K562 (cell line): ENCODE results near the gene CTSF. TPM values are rescaled to one million over a fixed set of nuclear protein-coding genes. Genes with fewer than 3 reads are reported as not detected.

Experiments used
- CBFB ChIP-seq: sonication (generic); formaldehyde crosslinking; IDR thresholded peaks from 2 replicates; pipeline ENCODE4 v1.4.0; 2020; ENCODE audit warnings: mild to moderate bottlenecking, missing genetic modification reagents
- CBX3 ChIP-seq, 2 experiments: IDR thresholded peaks; 1 replicate in 1 of 2; 2 replicates in 1 of 2; pipeline ENCODE4 v1.6.1; 2012; ENCODE audit warnings: inconsistent platforms in 2 of 2, low read length in 2 of 2, borderline replicate concordance in 1 of 2, control low read depth in 1 of 2
- GTF2E2 ChIP-seq: fragments of 200-800 bp; sonication (Bioruptor generic); IDR thresholded peaks from 2 replicates; pipeline ENCODE4 v1.6.1; 2016; ENCODE audit warnings: missing genetic modification characterization, missing compliant biosample characterization
- MNT ChIP-seq, 2 experiments: fragments of 450-650 bp; conservative IDR thresholded peaks; 2 replicates each; pipeline ENCODE4 v1.6.1; 2017; ENCODE audit warnings: mild to moderate bottlenecking in 2 of 2, moderate library complexity in 2 of 2
- MTF1 ChIP-seq: fragments of 250-450 bp; sonication (Bioruptor Pico); IDR thresholded peaks from 2 replicates; pipeline ENCODE4 v1.9.0; 2021; ENCODE audit warnings: moderate library complexity, mild to moderate bottlenecking, inconsistent platforms, borderline replicate concordance
- SMARCB1 ChIP-seq: IDR thresholded peaks from 2 replicates; pipeline ENCODE4 v1.6.1; 2011; ENCODE audit warnings: improper control_type of control experiment, low read depth; ENCODE audit not compliant: insufficient read length
- STAG1 ChIP-seq: sonication (generic); formaldehyde crosslinking; IDR thresholded peaks from 2 replicates; pipeline ENCODE4 v1.5.0; 2020; ENCODE audit warnings: missing genetic modification reagents, borderline replicate concordance
- ZNF134 ChIP-seq: fragments of 250-450 bp; sonication (Bioruptor Pico); conservative IDR thresholded peaks from 2 replicates; pipeline ENCODE4 v1.4.0; 2020
- ZNF232 ChIP-seq: sonication (generic); formaldehyde crosslinking; IDR thresholded peaks from 2 replicates; pipeline ENCODE4 v1.8.0; 2022; ENCODE audit warnings: mild to moderate bottlenecking, missing genetic modification reagents
- ZNF384 ChIP-seq: IDR thresholded peaks from 2 replicates; pipeline ENCODE4 v1.6.1; 2012; ENCODE audit warnings: low read depth, low read length, improper control_type of control experiment
- ZNF511 ChIP-seq: sonication (generic); formaldehyde crosslinking; IDR thresholded peaks from 2 replicates; pipeline ENCODE4 v1.8.0; 2022; ENCODE audit warnings: mild to moderate bottlenecking, missing genetic modification reagents
- polyA plus RNA-seq, 8 experiments: library from polyadenylated mRNA; depleted of rRNA in 4 of 8; stranded (reverse) in 5 of 8; unstranded in 3 of 8; fragments of >200 nt; fragmentation: Nextera tagmentation in 2 of 8; fragmentation: Illumina TruSeq in 1 of 8; extraction: Ambion mirVana in 2 of 8; extraction: Trizol in 1 of 8; gene quantifications; 2 replicates each; pipeline versions ENCODE4 v1.2.1 to v1.2.3, GENCODE V29; 2011 to 2014; ENCODE audit warnings: inconsistent platforms in 1 of 8, missing spikeins in 1 of 8
- total RNA-seq, 7 experiments: library from RNA; depleted of rRNA in 6 of 7; stranded (reverse); fragments of >200 nt in 6 of 7; fragmentation: Illumina TruSeq in 2 of 7; extraction: Trizol in 2 of 7; gene quantifications; 2 replicates each; pipeline versions ENCODE4 v1.2.1 to v1.2.3, GENCODE V29; 2011 to 2021; ENCODE audit warnings: low replicate concordance in 1 of 7
- TF ChIP-seq, protein P1 (sequence below): fragments of 450-650 bp; formaldehyde crosslinking; IDR thresholded peaks from 2 replicates; pipeline ENCODE4 v1.4.0; 2020; ENCODE audit warnings: mild to moderate bottlenecking, moderate library complexity
- TF ChIP-seq, protein P2 (sequence below): fragments of 200-800 bp; sonication (Bioruptor generic); IDR thresholded peaks from 2 replicates; pipeline ENCODE4 v1.6.1; 2016; ENCODE audit warnings: missing genetic modification characterization, missing compliant biosample characterization
- TF ChIP-seq, protein P3 (sequence below): fragments of 150-350 bp; IDR thresholded peaks from 2 replicates; pipeline ENCODE4 v1.6.1; 2014; ENCODE audit warnings: low read depth, mild to moderate bottlenecking, low read length, borderline replicate concordance

Gene CTSF
- total and polyA plus RNA-seq, 9 of the 15 experiments (the other 6 are each of a cell fraction or from before 2014, with no cell fraction given): 0.41 to 10.5 (median 3.8) TPM

DNA sequence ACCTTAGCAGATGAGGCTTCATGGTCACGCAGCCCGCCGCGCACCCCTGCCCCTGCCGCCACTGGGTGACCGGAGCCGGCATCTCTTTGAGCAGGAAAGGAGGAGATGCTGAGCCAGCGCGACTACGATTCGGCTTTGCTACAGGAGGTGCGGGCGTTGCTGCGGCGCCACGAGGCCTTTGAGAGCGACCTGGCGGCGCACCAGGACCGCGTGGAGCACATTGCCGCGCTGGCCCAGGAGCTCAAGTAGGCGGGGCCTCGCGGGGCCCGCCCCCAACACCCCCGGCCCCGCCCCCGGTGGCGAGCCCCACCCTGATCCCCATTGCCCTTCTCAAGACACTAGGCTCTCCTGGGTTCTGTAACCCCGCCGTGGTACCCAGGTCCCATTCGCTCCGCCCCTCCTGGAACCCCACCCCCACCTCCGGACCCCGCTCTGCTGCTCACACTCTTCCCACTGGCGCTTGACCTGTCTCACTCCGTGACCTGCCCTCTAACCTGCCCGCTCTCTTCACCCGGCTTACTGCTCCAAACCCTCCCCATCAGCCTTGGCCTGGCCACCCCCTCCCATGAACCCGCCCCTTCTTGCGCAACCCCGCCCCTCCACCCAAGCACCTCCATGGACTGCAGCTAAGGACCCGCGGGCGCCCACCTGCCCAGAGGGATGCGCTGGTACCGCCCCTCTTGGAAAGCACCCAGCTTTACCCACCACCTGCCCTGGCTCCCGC is 9.1 kb downstream of the CTSF start (continued):
- TF ChIP-seq, protein P1, sequence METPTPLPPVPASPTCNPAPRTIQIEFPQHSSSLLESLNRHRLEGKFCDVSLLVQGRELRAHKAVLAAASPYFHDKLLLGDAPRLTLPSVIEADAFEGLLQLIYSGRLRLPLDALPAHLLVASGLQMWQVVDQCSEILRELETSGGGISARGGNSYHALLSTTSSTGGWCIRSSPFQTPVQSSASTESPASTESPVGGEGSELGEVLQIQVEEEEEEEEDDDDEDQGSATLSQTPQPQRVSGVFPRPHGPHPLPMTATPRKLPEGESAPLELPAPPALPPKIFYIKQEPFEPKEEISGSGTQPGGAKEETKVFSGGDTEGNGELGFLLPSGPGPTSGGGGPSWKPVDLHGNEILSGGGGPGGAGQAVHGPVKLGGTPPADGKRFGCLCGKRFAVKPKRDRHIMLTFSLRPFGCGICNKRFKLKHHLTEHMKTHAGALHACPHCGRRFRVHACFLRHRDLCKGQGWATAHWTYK: no peak
- TF ChIP-seq SMARCB1 (no peak), ZNF134 (CRISPR knock-in tag) (no peak), MNT (conservative IDR thresholded peaks at IDR 0.05) (peak in 1 of 2 experiments; percentile 58; a peak in 1 of 4 replicates), MTF1 (CRISPR knock-in tag) (no peak), ZNF384 (no peak), ZNF511 (CRISPR knock-in tag) (peak; percentile 74; the same call in 1 of the 2 replicates), ZNF232 (peak; percentile 82; the same call in 1 of the 2 replicates), STAG1 (CRISPR knock-in tag) (0 out of 2 replicates have a peak, but pooled peaks have one; percentile 25), GTF2E2 (tag) (no peak), CBX3 (IDR thresholded peaks at IDR 0.05; ENCODE audit: borderline replicate concordance in 1 of 2, low read length in 2 of 2) (peak in 1 of 2 experiments; percentile 87; a peak in 2 of 3 replicates), CBFB (CRISPR knock-in tag) (peak; percentile 82; the same call in 1 of the 2 replicates)
- TF ChIP-seq, protein P2, sequence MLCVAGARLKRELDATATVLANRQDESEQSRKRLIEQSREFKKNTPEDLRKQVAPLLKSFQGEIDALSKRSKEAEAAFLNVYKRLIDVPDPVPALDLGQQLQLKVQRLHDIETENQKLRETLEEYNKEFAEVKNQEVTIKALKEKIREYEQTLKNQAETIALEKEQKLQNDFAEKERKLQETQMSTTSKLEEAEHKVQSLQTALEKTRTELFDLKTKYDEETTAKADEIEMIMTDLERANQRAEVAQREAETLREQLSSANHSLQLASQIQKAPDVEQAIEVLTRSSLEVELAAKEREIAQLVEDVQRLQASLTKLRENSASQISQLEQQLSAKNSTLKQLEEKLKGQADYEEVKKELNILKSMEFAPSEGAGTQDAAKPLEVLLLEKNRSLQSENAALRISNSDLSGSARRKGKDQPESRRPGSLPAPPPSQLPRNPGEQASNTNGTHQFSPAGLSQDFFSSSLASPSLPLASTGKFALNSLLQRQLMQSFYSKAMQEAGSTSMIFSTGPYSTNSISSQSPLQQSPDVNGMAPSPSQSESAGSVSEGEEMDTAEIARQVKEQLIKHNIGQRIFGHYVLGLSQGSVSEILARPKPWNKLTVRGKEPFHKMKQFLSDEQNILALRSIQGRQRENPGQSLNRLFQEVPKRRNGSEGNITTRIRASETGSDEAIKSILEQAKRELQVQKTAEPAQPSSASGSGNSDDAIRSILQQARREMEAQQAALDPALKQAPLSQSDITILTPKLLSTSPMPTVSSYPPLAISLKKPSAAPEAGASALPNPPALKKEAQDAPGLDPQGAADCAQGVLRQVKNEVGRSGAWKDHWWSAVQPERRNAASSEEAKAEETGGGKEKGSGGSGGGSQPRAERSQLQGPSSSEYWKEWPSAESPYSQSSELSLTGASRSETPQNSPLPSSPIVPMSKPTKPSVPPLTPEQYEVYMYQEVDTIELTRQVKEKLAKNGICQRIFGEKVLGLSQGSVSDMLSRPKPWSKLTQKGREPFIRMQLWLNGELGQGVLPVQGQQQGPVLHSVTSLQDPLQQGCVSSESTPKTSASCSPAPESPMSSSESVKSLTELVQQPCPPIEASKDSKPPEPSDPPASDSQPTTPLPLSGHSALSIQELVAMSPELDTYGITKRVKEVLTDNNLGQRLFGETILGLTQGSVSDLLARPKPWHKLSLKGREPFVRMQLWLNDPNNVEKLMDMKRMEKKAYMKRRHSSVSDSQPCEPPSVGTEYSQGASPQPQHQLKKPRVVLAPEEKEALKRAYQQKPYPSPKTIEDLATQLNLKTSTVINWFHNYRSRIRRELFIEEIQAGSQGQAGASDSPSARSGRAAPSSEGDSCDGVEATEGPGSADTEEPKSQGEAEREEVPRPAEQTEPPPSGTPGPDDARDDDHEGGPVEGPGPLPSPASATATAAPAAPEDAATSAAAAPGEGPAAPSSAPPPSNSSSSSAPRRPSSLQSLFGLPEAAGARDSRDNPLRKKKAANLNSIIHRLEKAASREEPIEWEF (CRISPR knock-in tag): no peak
- TF ChIP-seq, protein P3, sequence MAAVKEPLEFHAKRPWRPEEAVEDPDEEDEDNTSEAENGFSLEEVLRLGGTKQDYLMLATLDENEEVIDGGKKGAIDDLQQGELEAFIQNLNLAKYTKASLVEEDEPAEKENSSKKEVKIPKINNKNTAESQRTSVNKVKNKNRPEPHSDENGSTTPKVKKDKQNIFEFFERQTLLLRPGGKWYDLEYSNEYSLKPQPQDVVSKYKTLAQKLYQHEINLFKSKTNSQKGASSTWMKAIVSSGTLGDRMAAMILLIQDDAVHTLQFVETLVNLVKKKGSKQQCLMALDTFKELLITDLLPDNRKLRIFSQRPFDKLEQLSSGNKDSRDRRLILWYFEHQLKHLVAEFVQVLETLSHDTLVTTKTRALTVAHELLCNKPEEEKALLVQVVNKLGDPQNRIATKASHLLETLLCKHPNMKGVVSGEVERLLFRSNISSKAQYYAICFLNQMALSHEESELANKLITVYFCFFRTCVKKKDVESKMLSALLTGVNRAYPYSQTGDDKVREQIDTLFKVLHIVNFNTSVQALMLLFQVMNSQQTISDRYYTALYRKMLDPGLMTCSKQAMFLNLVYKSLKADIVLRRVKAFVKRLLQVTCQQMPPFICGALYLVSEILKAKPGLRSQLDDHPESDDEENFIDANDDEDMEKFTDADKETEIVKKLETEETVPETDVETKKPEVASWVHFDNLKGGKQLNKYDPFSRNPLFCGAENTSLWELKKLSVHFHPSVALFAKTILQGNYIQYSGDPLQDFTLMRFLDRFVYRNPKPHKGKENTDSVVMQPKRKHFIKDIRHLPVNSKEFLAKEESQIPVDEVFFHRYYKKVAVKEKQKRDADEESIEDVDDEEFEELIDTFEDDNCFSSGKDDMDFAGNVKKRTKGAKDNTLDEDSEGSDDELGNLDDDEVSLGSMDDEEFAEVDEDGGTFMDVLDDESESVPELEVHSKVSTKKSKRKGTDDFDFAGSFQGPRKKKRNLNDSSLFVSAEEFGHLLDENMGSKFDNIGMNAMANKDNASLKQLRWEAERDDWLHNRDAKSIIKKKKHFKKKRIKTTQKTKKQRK: no peak
